GM12892 (cell line): ENCODE results near the gene ADGRA1.

Experiments
- POLR2A ChIP-seq: IDR thresholded peaks from 2 replicates; pipeline ENCODE4 v1.6.1; 2011; ENCODE audit warnings: low read depth, low read length, control low read depth
- TAF1 ChIP-seq: IDR thresholded peaks from 2 replicates; pipeline ENCODE4 v1.6.1; 2011; ENCODE audit warnings: low read depth, mild to moderate bottlenecking, control low read depth, low read length, borderline replicate concordance

DNA sequence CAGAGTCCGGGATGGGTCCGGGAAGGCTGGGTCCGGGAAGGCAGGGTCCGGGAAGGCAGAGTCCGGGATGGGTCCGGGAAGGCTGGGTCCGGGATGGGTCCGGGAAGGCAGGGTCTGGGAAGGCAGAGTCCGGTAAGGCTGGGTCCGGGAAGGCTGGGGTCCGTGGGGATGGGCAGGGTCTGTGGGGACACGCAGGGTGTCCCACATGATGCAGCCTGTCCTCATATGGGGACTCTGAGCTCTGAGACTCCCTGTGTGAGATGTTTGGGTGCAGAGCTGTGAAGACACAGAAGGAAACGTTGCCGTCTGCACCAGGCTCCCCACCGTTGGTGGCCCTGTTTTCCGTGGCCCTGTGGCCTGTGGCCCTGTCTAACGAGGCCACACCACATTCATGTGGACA lies 45.7 kb upstream of the ADGRA1 start:
- TF ChIP-seq POLR2A (no peak), TAF1 (no peak)
